HCT116 (cell line): ENCODE measurements around the gene GTPBP1. TPM values are rescaled to one million over a fixed set of nuclear protein-coding genes. Genes with fewer than 3 reads are reported as not detected.
A peak's percentile ranks its signal among the peaks of the same experiment; 100 is the strongest.

Source experiments
- ATAC-seq: fragments of 200-7000 bp; cut with Tn5 transposase; 2 replicates; pipeline ENCODE4 v1.9.1; 2020; ENCODE audit warnings: mild to moderate bottlenecking, moderate library complexity
- BruUV-seq: library from RNA; stranded (reverse); fragments of 400-500 nt; replicated peaks from 2 replicates; lab custom pipeline; 2021; lab: Mats Ljungman, UMichigan
- CTCF ChIA-PET: fragments of 300-600 bp; sonication (Branson Sonifier 250); formaldehyde crosslinking; loops from one replicate; lab custom pipeline; 2021; ENCODE audit warnings: antibody characterized with exemption; lab: Charles Lee
- POLR2A ChIA-PET: fragments of 300-600, 350-600 bp; sonication (Branson Sonifier 250); formaldehyde crosslinking; loops from one replicate; lab custom pipeline; 2021; ENCODE audit warnings: antibody characterized with exemption; lab: Charles Lee
- RAD21 ChIA-PET, 2 experiments: fragments of 300-600 bp; sonication (Branson Sonifier 250); formaldehyde crosslinking; loops; one replicate each; lab custom pipeline; 2023; ENCODE audit warnings: low total read pairs in 2 of 2; ENCODE audit not compliant: uncharacterized antibody in 2 of 2, unreplicated experiment in 2 of 2, low non-redundant PET in 1 of 2; lab: Charles Lee
- DNase-seq: peaks from one replicate; pipeline ENCODE4 v3.0.0-alpha.2; 2010; ENCODE audit warnings: low read depth, low spot score
- H2AFZ ChIP-seq: fragments of 200-600 bp; shearing (Covaris generic), sonication (generic); 2 replicates; pipeline ENCODE4 v1.6.1; 2017; ENCODE audit warnings: low read depth, mixed run types, mixed read lengths, antibody characterized with exemption, low read length; ENCODE audit not compliant: poor library complexity, severe bottlenecking
- H3K27ac ChIP-seq: 2 replicates; pipeline ENCODE4 v1.5.1; 2012; ENCODE audit warnings: low read depth, low read length
- H3K27me3 ChIP-seq: fragments of 200-600 bp; sonication (generic); 2 replicates; pipeline ENCODE4 v1.6.1; 2016; ENCODE audit warnings: mixed run types, low read length, mixed read lengths; ENCODE audit not compliant: insufficient read depth
- H3K36me3 ChIP-seq, 2 experiments: fragments of 200-500 bp in 1 of 2; fragments of 200-600 bp in 1 of 2; sonication (Bioruptor generic) in 1 of 2; sonication (generic) in 1 of 2; 2 replicates each; pipeline versions ENCODE4 v1.5.1 to v1.6.1; 2014 to 2016; ENCODE audit warnings: low read length in 2 of 2, inconsistent platforms in 1 of 2, mixed read lengths in 1 of 2, mixed run types in 1 of 2; ENCODE audit not compliant: insufficient read depth in 2 of 2, control insufficient read depth in 1 of 2
- H3K4me1 ChIP-seq, 2 experiments: fragments of 200-600 bp in 1 of 2; sonication (generic) in 1 of 2; 2 replicates each; pipeline versions ENCODE4 v1.5.1 to v1.6.1; 2012 to 2017; ENCODE audit warnings: low read length in 2 of 2, inconsistent platforms in 1 of 2, mild to moderate bottlenecking in 1 of 2, mixed read lengths in 1 of 2, mixed run types in 1 of 2, moderate library complexity in 1 of 2; ENCODE audit not compliant: insufficient read depth in 2 of 2, control insufficient read depth in 1 of 2
- H3K4me2 ChIP-seq: fragments of 200-600 bp; sonication (generic); 2 replicates; pipeline ENCODE4 v1.6.1; 2017; ENCODE audit warnings: mixed run types, low read length, mixed read lengths
- H3K4me3 ChIP-seq, 2 experiments: fragments of 200-600 bp in 1 of 2; sonication (generic) in 1 of 2; replicated peaks in 1 of 2; 2 replicates each; pipeline ENCODE4 v1.5.1; 2011 to 2016; ENCODE audit warnings: low read length in 2 of 2, control low read depth in 1 of 2, low read depth in 1 of 2, mild to moderate bottlenecking in 1 of 2, mixed read lengths in 1 of 2, mixed run types in 1 of 2
- H3K79me2 ChIP-seq: fragments of 200-600 bp; sonication (generic); 2 replicates; pipeline ENCODE4 v1.6.1; 2017; ENCODE audit warnings: mild to moderate bottlenecking, mixed run types, low read length, moderate library complexity, mixed read lengths; ENCODE audit not compliant: insufficient read depth
- H3K9ac ChIP-seq: fragments of 200-600 bp; sonication (generic); 2 replicates; pipeline ENCODE4 v1.6.1; 2016; ENCODE audit warnings: low read length, mixed read lengths
- H3K9me2 ChIP-seq: fragments of 200-600 bp; sonication (generic), shearing (Covaris generic); 2 replicates; pipeline ENCODE4 v1.6.1; 2017; ENCODE audit warnings: mixed run types, mild to moderate bottlenecking, moderate library complexity; ENCODE audit not compliant: insufficient read depth
- H3K9me3 ChIP-seq, 2 experiments: fragments of 200-500 bp in 1 of 2; fragments of 200-600 bp in 1 of 2; sonication (Bioruptor generic) in 1 of 2; sonication (generic) in 1 of 2; 2 replicates each; pipeline ENCODE4 v1.6.1; 2014 to 2017; ENCODE audit warnings: low read length in 2 of 2, mixed read lengths in 2 of 2, inconsistent platforms in 1 of 2, low read depth in 1 of 2, mild to moderate bottlenecking in 1 of 2, mixed run types in 1 of 2, moderate library complexity in 1 of 2; ENCODE audit not compliant: control insufficient read depth in 1 of 2, insufficient read depth in 1 of 2
- H4K20me1 ChIP-seq: fragments of 200-600 bp; sonication (generic), shearing (Covaris generic); 2 replicates; pipeline ENCODE4 v1.6.1; 2017; ENCODE audit warnings: mixed run types, mild to moderate bottlenecking, moderate library complexity; ENCODE audit not compliant: insufficient read depth
- ATF3 ChIP-seq: IDR thresholded peaks from 2 replicates; pipeline ENCODE4 v1.6.1; 2012
- CBX3 ChIP-seq: IDR thresholded peaks from 2 replicates; pipeline ENCODE4 v1.6.1; 2012; ENCODE audit warnings: low read depth
- CEBPB ChIP-seq: IDR thresholded peaks from 2 replicates; pipeline ENCODE4 v1.6.1; 2012; ENCODE audit warnings: low read depth
- CTCF ChIP-seq, 3 experiments: fragments of 200-600 bp in 1 of 3; sonication (generic) in 1 of 3; IDR thresholded peaks in 2 of 3; conservative IDR thresholded peaks in 1 of 3; 2 replicates each; pipeline ENCODE4 v1.5.1; 2012 to 2017; ENCODE audit warnings: low read depth in 2 of 3, low read length in 2 of 3, antibody characterized with exemption in 1 of 3, borderline replicate concordance in 1 of 3, control low read depth in 1 of 3, mild to moderate bottlenecking in 1 of 3, mixed read lengths in 1 of 3, mixed run types in 1 of 3, moderate library complexity in 1 of 3; ENCODE audit not compliant: insufficient read depth in 1 of 3
- EGR1 ChIP-seq: IDR thresholded peaks from 2 replicates; pipeline ENCODE4 v1.6.1; 2012; ENCODE audit warnings: low read depth
- EZH2 ChIP-seq: fragments of 200-600 bp; sonication (generic); IDR thresholded peaks from 2 replicates; pipeline ENCODE4 v1.6.1; 2017; ENCODE audit warnings: antibody characterized with exemption, mixed run types
- FOSL1 ChIP-seq: IDR thresholded peaks from 2 replicates; pipeline ENCODE4 v1.6.1; 2012; ENCODE audit warnings: low read depth
- JUND ChIP-seq: IDR thresholded peaks from 2 replicates; pipeline ENCODE4 v1.6.1; 2012
- POLR2A ChIP-seq: IDR thresholded peaks from 2 replicates; pipeline ENCODE4 v1.7.0; 2011; ENCODE audit warnings: borderline replicate concordance; ENCODE audit not compliant: insufficient read depth, insufficient read length; ENCODE audit errors: extremely low read depth
- POLR2AphosphoS5 ChIP-seq: IDR thresholded peaks from 2 replicates; pipeline ENCODE4 v1.6.1; 2011; ENCODE audit warnings: mild to moderate bottlenecking, low read depth, low read length, moderate library complexity
- RAD21 ChIP-seq: IDR thresholded peaks from 2 replicates; pipeline ENCODE4 v1.6.1; 2012; ENCODE audit warnings: low read depth, mild to moderate bottlenecking
- SIN3A ChIP-seq: IDR thresholded peaks from 2 replicates; pipeline ENCODE4 v1.6.1; 2012; ENCODE audit warnings: low read depth
- SP1 ChIP-seq: IDR thresholded peaks from 2 replicates; pipeline ENCODE4 v1.6.1; 2012; ENCODE audit warnings: low read depth
- TCF7L2 ChIP-seq: IDR thresholded peaks from 2 replicates; pipeline ENCODE4 v1.7.0; 2011; ENCODE audit warnings: borderline replicate concordance, inconsistent platforms; ENCODE audit not compliant: insufficient read depth, insufficient read length; ENCODE audit errors: extremely low read depth
- YY1 ChIP-seq: IDR thresholded peaks from 2 replicates; pipeline ENCODE4 v1.6.1; 2011; ENCODE audit warnings: low read length, low read depth, moderate library complexity, mild to moderate bottlenecking; ENCODE audit not compliant: insufficient replicate concordance; ENCODE audit errors: extremely low read depth
- ZNF274 ChIP-seq: fragments of 200-500 bp; sonication (Bioruptor generic); IDR thresholded peaks from 2 replicates; pipeline ENCODE4 v1.6.1; 2014; ENCODE audit warnings: mild to moderate bottlenecking, low read depth, low read length, inconsistent platforms
- intact Hi-C: fragments of 100-400 bp; cut with micrococcal nuclease; formaldehyde crosslinking; loops from 2 replicates; pipeline ENCODE4 v1.10.0; 2022
- total RNA-seq: library from RNA; stranded (reverse); gene quantifications from one replicate; pipeline ENCODE4 v1.2.1, GENCODE V29; 2021; ENCODE audit not compliant: unreplicated experiment

Gene GTPBP1
- total RNA-seq, 1 experiment from 2014 or later = 48.2 TPM

- Histone ChIP-seq H3K36me3 (peaks cover 25 to 32% of the 10 kb centered on the region in 2 experiments; a peak in 3 of 4 replicates), H3K9me2 (no peaks in the 10 kb centered on the region), H2AFZ (no peak overlapping the region), H3K4me1 (peaks cover 0 to 4% of the 10 kb centered on the region in 2 experiments; a peak in 1 of 4 replicates), H3K4me3 (no peak overlapping the region), H3K9ac (no peak overlapping the region), H3K4me2 (no peak overlapping the region), H3K79me2 (no peaks in the 10 kb centered on the region), H3K27me3 (no peaks in the 10 kb centered on the region), H3K27ac (no peak overlapping the region; the same call in 1 of the 2 replicates), H4K20me1 (no peaks in the 10 kb centered on the region), H3K9me3 (no peaks in the 10 kb centered on the region)
- ATAC-seq (no peak), DNase-seq (no peak)
- BruUV-seq = no TSS peak
- TF ChIP-seq POLR2AphosphoS5 (peak; percentile 10), YY1 (no peak)
- intact Hi-C loops = no loop called here
- ChIA-PET RAD21 (no interaction called here), CTCF (interaction anchor here (0.6 to 3.1 kb wide), 2 partner anchors 11 kb away, joined by 3 to 19 read pairs; no protein-coding TSS in a partner anchor), POLR2A (interaction anchor here (1.2 kb wide), 1 partner anchor 12 kb away, joined by 3 read pairs; no protein-coding TSS in a partner anchor)
Measured at GRCh38 chr22:38735465-38736256, 29.9 kb downstream of the GTPBP1 start.

- no peak for TF ChIP-seq SIN3A
- no peak for TF ChIP-seq SP1
- TF ChIP-seq ATF3 = no peak
- no peak for TF ChIP-seq EGR1
- no peak for TF ChIP-seq CTCF (IDR thresholded peaks at IDR 0.05 in 2 of 3, conservative IDR thresholded peaks at IDR 0.05 in 1 of 3; ENCODE audit: borderline replicate concordance in 1 of 3, insufficient read depth in 1 of 3, low read depth in 2 of 3, low read length in 2 of 3)
- TF ChIP-seq FOSL1 = no peak
- TF ChIP-seq POLR2AphosphoS5 = no peak
- TF ChIP-seq EZH2 = no peak
- TF ChIP-seq CEBPB = no peak
- TF ChIP-seq ZNF274 = no peak
- no peak for TF ChIP-seq POLR2A
- TF ChIP-seq JUND = no peak
- TF ChIP-seq TCF7L2 = no peak
- TF ChIP-seq RAD21 = no peak
- TF ChIP-seq CBX3 = no peak
- no peak for TF ChIP-seq YY1
- intact Hi-C loops = no loop called here
- no peak overlapping the region for H2AFZ ChIP-seq
- BruUV-seq = no TSS peak
- POLR2A ChIA-PET = no interaction called here
- H3K9me2 ChIP-seq = no peaks in the 10 kb centered on the region
- no peaks in the 10 kb centered on the region for H3K27me3 ChIP-seq
- peaks cover 0 to 4% of the 10 kb centered on the region in 2 experiments; a peak in 1 of 4 replicates for H3K4me1 ChIP-seq
- no peak overlapping the region; the same call in 1 of the 2 replicates for H3K27ac ChIP-seq
- CTCF ChIA-PET = interaction anchor here (0.6 kb wide), 1 partner anchor 11 kb away, joined by 3 read pairs; no protein-coding TSS in a partner anchor
- H3K4me3 ChIP-seq = no peak overlapping the region
- H3K9me3 ChIP-seq = no peaks in the 10 kb centered on the region
- RAD21 ChIA-PET = no interaction called here
- no peak for ATAC-seq
- DNase-seq = no peak
- no peak overlapping the region for H3K9ac ChIP-seq
- no peak overlapping the region for H3K4me2 ChIP-seq
- no peaks in the 10 kb centered on the region for H4K20me1 ChIP-seq
- peaks cover 29 to 31% of the 10 kb centered on the region in 2 experiments; a peak in 3 of 4 replicates for H3K36me3 ChIP-seq
- H3K79me2 ChIP-seq = no peaks in the 10 kb centered on the region
Measured at GRCh38 chr22:38736257-38736570, 30.5 kb downstream of the GTPBP1 start.
